GM21423 (cell line): Measurements from ENCODE around the gene KHSRP.
"Not testable (repeated sequence)": the region's sequence is repeated elsewhere in the genome, so short reads cannot be mapped to it uniquely, and the experiment has no call there.

Experiments used
- ATAC-seq: cut with Tn5 transposase; IDR thresholded peaks from one replicate; pipeline ENCODE4 v1.9.1; 2021; ENCODE audit warnings: mild to moderate bottlenecking, moderate library complexity; ENCODE audit not compliant: unreplicated experiment

Gene KHSRP

DNA sequence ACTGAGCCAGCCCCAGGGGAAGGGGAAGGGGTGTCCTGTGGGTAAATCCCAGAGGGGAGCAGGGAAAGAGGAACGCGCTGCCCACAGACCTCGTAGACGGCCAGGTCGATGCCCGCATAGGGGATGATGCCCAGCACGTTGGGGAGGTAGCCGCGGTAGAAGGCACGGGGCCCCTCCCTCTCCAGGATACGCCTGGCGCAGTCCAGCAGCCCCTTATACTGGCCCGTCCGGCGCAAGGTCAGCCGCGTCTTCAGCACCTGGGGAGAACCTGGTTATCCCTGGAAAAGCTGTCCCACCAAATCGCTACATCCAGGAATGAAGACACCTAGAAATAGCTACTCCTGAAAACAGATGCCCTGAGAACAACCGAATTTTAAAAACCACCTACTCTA, 27.6 kb upstream of the KHSRP start:
- ATAC-seq: no peak

DNA sequence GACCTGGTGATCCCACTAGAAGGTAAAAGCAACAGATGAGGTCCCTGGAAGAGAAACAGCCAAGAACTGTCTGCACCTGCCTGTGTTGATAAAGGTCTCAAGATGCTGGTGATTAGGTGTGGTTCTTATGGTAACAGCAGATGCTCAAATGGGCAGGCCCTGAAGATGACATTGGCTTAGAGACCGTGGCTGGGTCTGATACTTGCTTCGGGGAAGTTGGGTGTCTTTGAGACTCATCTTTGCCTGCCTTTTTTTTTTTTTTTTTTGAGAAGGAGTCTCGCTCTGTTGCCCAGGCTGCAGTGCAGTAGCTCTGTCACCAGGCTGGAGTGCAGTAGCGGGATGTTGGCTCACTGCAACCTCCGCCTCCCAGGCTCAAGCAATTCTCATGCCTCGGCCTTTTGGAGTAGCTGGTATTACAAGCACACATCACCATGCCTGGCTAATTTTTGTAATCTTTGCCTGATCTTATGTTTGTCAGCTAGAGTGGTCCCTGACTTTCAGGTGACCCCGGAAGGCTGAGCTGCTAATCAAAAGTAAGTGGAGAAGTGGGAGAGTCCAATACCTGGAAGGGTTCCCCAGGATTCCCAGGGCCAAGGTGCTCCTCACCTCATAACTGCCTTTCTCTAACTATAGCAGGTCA, 27.1 kb upstream of the KHSRP start:
- ATAC-seq: no peak

GRCh38 chr19:6450166-6450565, 25.6 kb upstream of the KHSRP start:
- no peak for ATAC-seq

DNA sequence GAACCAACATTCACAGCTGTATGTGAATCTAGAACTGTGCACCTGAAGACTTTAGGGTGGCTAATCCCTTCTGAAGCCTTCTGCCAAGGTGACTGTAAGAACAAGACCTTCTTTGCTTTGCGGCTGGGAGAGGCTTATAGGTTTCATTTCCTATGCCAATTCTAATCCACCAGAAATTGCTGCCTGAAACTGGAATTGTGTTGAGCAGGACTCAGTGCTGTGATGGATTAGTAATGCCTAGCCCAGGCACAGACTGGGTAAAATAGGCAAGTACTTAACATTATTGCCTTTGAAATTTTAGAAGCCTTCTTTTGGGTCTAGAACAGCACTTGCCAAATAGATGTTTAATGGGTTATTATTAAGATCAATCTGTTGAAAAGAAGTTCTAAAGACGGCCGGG, 23.4 kb upstream of the KHSRP start:
- ATAC-seq: no peak

- ATAC-seq: no peak
Observed at GRCh38 chr19:6446452-6446851, 21.8 kb upstream of the KHSRP start.

DNA sequence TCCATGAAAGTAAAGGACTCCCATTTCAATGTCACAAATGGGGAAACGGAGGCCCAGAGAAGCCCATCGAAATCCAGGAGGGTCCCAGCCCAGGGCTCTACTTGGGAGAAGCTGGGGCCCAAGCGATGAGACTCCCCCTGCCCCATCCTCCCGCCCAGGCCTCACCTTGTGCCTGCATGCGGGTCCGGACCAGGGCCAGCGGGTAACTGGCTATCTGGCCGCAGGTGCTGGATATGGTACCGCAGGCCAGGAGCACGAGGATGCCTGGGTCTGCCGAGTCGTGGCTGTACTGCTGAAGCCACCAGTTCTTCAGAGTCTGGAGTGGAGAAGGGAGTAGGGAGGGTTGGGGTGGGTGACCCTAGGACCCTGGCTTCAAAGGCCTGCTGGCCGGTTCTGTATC, 19.4 kb upstream of the KHSRP start:
- ATAC-seq: no peak

DNA sequence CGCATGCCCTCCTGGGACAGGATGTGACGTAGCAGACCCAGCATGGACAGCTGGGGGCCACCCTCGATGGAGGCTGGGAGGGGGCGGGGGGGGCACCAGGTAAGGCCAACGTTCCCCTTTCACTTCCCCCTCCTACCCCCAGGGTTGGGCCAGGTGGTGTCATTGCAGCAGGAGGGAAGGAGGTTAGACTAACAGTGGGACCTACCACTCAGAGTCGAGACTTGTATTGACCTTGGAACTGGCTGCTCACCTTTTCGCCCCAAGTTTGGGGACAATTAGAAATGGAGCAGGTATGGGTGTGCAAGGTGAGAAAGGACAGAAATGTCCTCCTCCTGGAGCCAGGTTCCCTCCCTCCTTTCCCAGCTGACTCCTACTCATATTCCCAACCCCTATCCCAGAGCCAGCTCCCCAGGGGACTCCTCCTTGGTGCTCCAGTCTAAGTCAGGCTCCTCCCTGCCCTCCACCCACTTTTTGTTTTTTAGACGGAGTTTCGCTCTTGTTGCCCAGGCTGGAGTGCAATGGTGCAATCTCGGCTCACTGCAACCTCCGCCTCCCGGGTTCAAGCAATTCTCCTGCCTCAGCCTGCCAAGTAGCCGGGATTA, 17.6 kb upstream of the KHSRP start:
- no peak for ATAC-seq

- no peak for ATAC-seq
Observed at GRCh38 chr19:6440905-6441304, 16.3 kb upstream of the KHSRP start.

DNA sequence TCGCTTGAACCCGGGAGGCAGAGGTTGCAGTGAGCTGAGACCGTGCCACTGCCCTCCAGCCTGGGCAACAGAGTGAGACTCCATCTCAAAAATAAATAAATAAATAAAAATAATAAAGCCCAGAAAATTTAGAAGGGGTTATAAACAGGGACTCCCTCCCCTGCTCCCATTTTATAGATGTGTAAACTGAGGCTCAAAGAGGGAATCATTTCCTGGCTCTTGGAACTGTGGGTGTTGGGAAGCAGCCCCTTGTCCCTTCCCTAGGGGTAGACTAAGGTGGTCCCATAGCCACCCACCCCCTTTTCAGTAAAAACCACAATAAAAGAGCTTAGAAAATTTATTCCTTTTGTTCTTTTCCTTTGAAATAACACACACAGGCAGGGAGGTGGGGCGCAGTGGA, 15.1 kb upstream of the KHSRP start:
- ATAC-seq: no peak

DNA sequence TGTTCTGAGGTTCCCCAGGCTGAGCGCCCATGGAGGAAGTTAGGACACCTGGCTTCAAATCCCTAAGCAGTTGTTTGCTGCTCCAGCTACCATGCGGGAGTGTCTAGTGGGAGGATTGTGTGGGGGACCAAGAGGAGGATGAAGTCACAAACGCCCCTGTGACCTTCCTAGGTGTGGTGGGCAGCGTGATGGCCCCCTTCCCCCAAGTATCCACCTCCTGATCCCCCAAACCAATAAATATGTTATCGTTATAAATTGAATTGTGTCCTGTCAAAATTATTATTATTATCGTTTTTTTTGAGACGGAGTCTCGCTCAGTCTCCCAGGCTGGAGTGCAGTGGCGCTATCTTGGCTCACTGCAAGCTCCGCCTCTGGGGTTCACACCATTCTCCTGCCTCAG, 9.1 kb upstream of the KHSRP start, which contains the start of gene SLC25A41:
SLC25A41 (minus strand) TSS at position 101 of the 400 bp plus-strand sequence; CDS start at position 31, 70 bp downstream.
- ATAC-seq: no peak

GRCh38 chr19:6433165-6433564, 8.6 kb upstream of the KHSRP start:
- ATAC-seq: no peak

DNA sequence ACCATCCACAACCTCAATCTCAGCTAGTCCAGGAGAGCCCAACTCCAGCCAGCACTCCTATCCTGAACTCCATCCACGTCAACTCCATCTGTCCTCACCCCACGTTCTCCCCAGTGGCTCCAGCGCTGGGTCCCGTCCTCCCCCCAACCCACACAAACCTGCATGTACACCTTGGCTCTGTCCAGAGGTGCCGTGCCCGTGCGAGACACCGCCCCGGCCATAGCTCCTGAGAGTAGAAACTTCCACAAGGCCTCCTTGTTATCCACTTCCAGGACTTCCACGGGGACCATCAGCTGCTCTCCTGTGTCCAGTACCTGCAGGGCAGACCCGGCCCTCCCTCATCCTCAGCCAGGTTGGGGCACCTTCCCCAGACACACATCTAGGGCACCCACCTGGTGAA, 7.3 kb upstream of the KHSRP start:
- ATAC-seq: no peak

- no peak for ATAC-seq
Observed at GRCh38 chr19:6429419-6430221, 5.0 kb upstream of the KHSRP start.

GRCh38 chr19:6428692-6429418, 4.2 kb upstream of the KHSRP start:
- ATAC-seq: not testable (repeated sequence)

- no peak for ATAC-seq
Observed at GRCh38 chr19:6427131-6427530, 2.5 kb upstream of the KHSRP start.

DNA sequence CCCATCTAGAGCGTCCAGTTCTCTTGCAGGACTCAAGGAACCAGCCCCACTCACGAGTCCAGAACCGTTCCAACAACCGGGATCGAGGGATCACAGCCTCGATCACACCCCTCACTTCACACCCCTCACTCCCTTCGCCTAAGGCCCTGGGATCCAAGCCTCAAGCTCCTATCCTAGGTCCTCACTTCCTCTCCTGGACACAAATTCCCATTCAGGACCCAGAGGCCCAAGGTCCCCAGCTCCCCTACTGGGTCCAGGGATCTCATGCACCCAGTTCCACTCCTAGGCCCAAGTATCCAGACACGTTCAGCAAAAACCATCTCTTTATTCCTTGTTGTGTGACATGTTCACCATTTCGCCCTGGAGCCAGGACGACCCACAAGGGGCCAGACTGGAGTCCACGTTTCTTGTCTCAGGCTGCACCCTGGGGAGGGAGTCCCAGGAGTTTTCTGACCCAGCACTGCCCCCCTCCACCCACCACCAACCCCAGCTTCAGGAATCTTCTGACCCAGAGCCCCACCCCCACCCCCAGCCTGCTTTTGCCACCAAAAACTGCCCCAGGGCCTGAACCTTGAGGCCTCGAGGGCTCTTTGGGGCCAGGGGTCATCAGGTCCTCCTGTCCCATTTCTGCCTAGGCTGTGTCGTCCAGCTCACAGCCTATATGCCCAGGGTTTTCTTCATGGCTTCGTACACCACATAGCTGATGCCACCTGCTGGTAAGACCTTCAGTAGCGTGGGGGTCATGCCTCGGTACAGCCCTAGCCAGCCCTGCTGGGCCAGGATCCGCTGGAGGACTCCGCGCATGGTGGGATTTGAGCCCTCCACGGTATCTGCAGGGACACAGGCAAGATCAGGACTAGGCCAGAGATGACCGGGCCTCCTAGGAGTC, 1.4 kb upstream of the KHSRP start:
- ATAC-seq: no peak

- peak; percentile 85 for ATAC-seq
Observed at GRCh38 chr19:6424939-6425731, 524 bp upstream of the KHSRP start.

DNA sequence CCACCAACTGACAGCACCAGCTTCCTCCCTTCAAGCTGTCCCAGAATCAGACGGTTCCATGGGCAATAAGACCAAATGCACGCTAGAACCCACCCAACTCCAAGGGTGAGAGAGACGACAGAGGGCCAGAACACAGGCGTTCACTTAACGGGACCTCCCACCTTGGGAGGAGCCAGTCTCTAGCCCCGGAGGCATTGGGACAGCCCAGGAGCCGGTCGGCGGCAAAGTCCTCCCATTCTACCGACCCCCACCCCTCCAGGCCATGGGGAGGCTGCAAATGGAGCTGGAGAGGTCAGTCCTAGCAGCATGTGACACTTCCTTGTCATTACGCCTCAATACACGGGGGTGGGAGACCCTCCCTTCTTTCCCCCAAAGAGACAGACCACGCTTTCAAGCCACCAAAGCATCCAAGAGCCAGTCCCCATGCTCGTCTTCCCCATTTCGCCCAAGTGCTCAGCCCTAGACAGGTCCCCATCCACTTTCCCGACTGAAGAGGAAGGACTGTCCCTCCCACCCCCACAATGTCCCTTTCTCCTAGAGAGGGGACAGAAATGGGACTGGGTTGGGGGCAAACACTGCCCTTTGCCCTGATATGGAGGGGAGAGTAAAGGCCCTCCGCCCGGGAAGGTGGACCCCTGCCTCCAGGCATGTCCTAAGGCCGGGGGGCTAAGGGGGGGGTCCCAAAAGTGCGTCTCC, 964 bp downstream of the KHSRP start:
- no peak for ATAC-seq
